H9 (cell line): ENCODE results near the gene DUS1L. TPM values are rescaled to one million over a fixed set of nuclear protein-coding genes. Genes with fewer than 3 reads are reported as not detected.

ENCODE experiments used
- DNase-seq: peaks from one replicate; pipeline ENCODE4 v3.0.0-alpha.2; 2017
- H2AFZ ChIP-seq: one replicate; pipeline ENCODE4 v1.6.1; 2013; ENCODE audit warnings: mild to moderate bottlenecking, low read length, control low read depth, moderate library complexity
- H2AK5ac ChIP-seq: 2 replicates; pipeline ENCODE4 v1.6.1; 2013; ENCODE audit warnings: low read length, control low read depth, mixed read lengths; ENCODE audit not compliant: insufficient read length
- H2BK120ac ChIP-seq: one replicate; pipeline ENCODE4 v1.6.1; 2013; ENCODE audit warnings: low read depth, mild to moderate bottlenecking, low read length, control low read depth, inconsistent platforms; ENCODE audit not compliant: poor library complexity, severe bottlenecking
- H2BK12ac ChIP-seq: 2 replicates; pipeline ENCODE4 v1.6.1; 2013; ENCODE audit warnings: low read length, control low read depth, mixed read lengths, low read depth; ENCODE audit not compliant: insufficient read length
- H2BK15ac ChIP-seq: 2 replicates; pipeline ENCODE4 v1.6.1; 2013; ENCODE audit warnings: low read depth, low read length, control low read depth
- H2BK20ac ChIP-seq: one replicate; pipeline ENCODE4 v1.6.1; 2013; ENCODE audit warnings: low read depth, mild to moderate bottlenecking, low read length, control low read depth, inconsistent platforms; ENCODE audit not compliant: poor library complexity, severe bottlenecking
- H2BK5ac ChIP-seq: 2 replicates; pipeline ENCODE4 v1.6.1; 2013; ENCODE audit warnings: low read length, control low read depth, mixed read lengths; ENCODE audit not compliant: insufficient read length
- H3K14ac ChIP-seq: 2 replicates; pipeline ENCODE4 v1.6.1; 2013; ENCODE audit warnings: low read length, control low read depth; ENCODE audit not compliant: insufficient read depth
- H3K18ac ChIP-seq: 2 replicates; pipeline ENCODE4 v1.6.1; 2013; ENCODE audit warnings: low read depth, mild to moderate bottlenecking, mixed read lengths, low read length, control low read depth; ENCODE audit not compliant: insufficient read length
- H3K23ac ChIP-seq: 2 replicates; pipeline ENCODE4 v1.6.1; 2013; ENCODE audit warnings: low read length, control low read depth, mixed read lengths, low read depth; ENCODE audit not compliant: insufficient read length
- H3K23me2 ChIP-seq: 2 replicates; pipeline ENCODE4 v1.6.1; 2013; ENCODE audit warnings: low read depth, mild to moderate bottlenecking, mixed read lengths, low read length, control low read depth; ENCODE audit not compliant: insufficient read length, poor library complexity, severe bottlenecking
- H3K27ac ChIP-seq: 2 replicates; pipeline ENCODE4 v1.5.1; 2013; ENCODE audit warnings: low read length, control low read depth, mixed read lengths, low read depth; ENCODE audit not compliant: insufficient read length
- H3K27me3 ChIP-seq: 2 replicates; pipeline ENCODE4 v1.6.1; 2013; ENCODE audit warnings: low read length, control low read depth, inconsistent platforms; ENCODE audit not compliant: insufficient read depth
- H3K4ac ChIP-seq: 2 replicates; pipeline ENCODE4 v1.6.1; 2013; ENCODE audit warnings: low read depth, mild to moderate bottlenecking, control low read depth, inconsistent platforms, low read length, moderate library complexity
- H3K4me1 ChIP-seq: 2 replicates; pipeline ENCODE4 v1.6.1; 2013; ENCODE audit warnings: low read length, control low read depth, inconsistent platforms; ENCODE audit not compliant: insufficient read depth
- H3K4me2 ChIP-seq: 2 replicates; pipeline ENCODE4 v1.6.1; 2013; ENCODE audit warnings: low read length, control low read depth, mixed read lengths; ENCODE audit not compliant: insufficient read length, insufficient read depth
- H3K56ac ChIP-seq: 2 replicates; pipeline ENCODE4 v1.6.1; 2013; ENCODE audit warnings: low read depth, mild to moderate bottlenecking, mixed read lengths, low read length, control low read depth; ENCODE audit not compliant: insufficient read length
- H3K79me1 ChIP-seq: 2 replicates; pipeline ENCODE4 v1.6.1; 2013; ENCODE audit warnings: low read depth, mild to moderate bottlenecking, moderate library complexity, low read length, control low read depth, inconsistent platforms; ENCODE audit not compliant: insufficient read depth, poor library complexity, severe bottlenecking
- H3K79me2 ChIP-seq: 2 replicates; pipeline ENCODE4 v1.6.1; 2013; ENCODE audit warnings: low read length, control low read depth, inconsistent platforms; ENCODE audit not compliant: insufficient read depth
- H3K9ac ChIP-seq: 2 replicates; pipeline ENCODE4 v1.6.1; 2013; ENCODE audit warnings: low read length, control low read depth, mixed read lengths; ENCODE audit not compliant: insufficient read length; ENCODE audit errors: extremely low read depth
- H3K9me3 ChIP-seq: one replicate; pipeline ENCODE4 v1.6.1; 2013; ENCODE audit warnings: low read depth, low read length, inconsistent platforms; ENCODE audit not compliant: control insufficient read depth
- H3T11ph ChIP-seq: one replicate; pipeline ENCODE4 v1.6.1; 2013; ENCODE audit warnings: mild to moderate bottlenecking, low read length, control low read depth, inconsistent platforms
- H4K20me1 ChIP-seq: one replicate; pipeline ENCODE4 v1.6.1; 2013; ENCODE audit not compliant: control insufficient read depth, insufficient read length, insufficient read depth
- H4K5ac ChIP-seq: 2 replicates; pipeline ENCODE4 v1.6.1; 2013; ENCODE audit warnings: low read depth, mild to moderate bottlenecking, mixed read lengths, low read length, control low read depth; ENCODE audit not compliant: insufficient read length
- H4K8ac ChIP-seq: replicated peaks from 2 replicates; pipeline ENCODE4 v1.6.1; 2013; ENCODE audit warnings: low read length, control low read depth, mixed read lengths, low read depth; ENCODE audit not compliant: insufficient read length
- H4K91ac ChIP-seq: 2 replicates; pipeline ENCODE4 v1.6.1; 2013; ENCODE audit warnings: low read depth, mild to moderate bottlenecking, moderate library complexity, mixed read lengths, low read length, control low read depth; ENCODE audit not compliant: insufficient read length
- H3K27ac Mint-ChIP-seq, 3 experiments: 2 replicates in 2 of 3; 3 replicates in 1 of 3; pipeline ENCODE4 v1.8.0; 2020 to 2021; ENCODE audit warnings: mixed read lengths in 3 of 3, mild to moderate bottlenecking in 1 of 3, moderate library complexity in 1 of 3
- H3K27me3 Mint-ChIP-seq: 2 replicates; pipeline ENCODE4 v1.8.0; 2021; ENCODE audit warnings: low read depth, mild to moderate bottlenecking, moderate library complexity, mixed read lengths
- H3K36me3 Mint-ChIP-seq, 3 experiments: 2 replicates in 2 of 3; 3 replicates in 1 of 3; pipeline ENCODE4 v1.8.0; 2020 to 2021; ENCODE audit warnings: low read depth in 3 of 3, mixed read lengths in 3 of 3; ENCODE audit not compliant: insufficient read depth in 1 of 3
- H3K4me1 Mint-ChIP-seq, 2 experiments: 2 replicates each; pipeline ENCODE4 v1.8.0; 2020; ENCODE audit warnings: mixed read lengths in 2 of 2
- H3K4me3 Mint-ChIP-seq, 2 experiments: 2 replicates in 1 of 2; 3 replicates in 1 of 2; pipeline ENCODE4 v1.8.0; 2020 to 2021; ENCODE audit warnings: mild to moderate bottlenecking in 2 of 2, mixed read lengths in 2 of 2, moderate library complexity in 1 of 2
- H3K9me3 Mint-ChIP-seq, 2 experiments: 2 replicates in 1 of 2; 3 replicates in 1 of 2; pipeline ENCODE4 v1.8.0; 2020; ENCODE audit warnings: mild to moderate bottlenecking in 2 of 2, mixed read lengths in 2 of 2, moderate library complexity in 1 of 2
- CTCF ChIP-seq: fragments of 200-600 bp; sonication (generic); conservative IDR thresholded peaks from 3 replicates; pipeline ENCODE4 v1.8.0; 2021; ENCODE audit warnings: antibody characterized with exemption, mild to moderate bottlenecking
- WGBS: extraction: QIAGEN DNeasy Blood & Tissue Kit; methylation state at CpG from one replicate; pipeline ENCODE4 v1.1.7; 2013; ENCODE audit warnings: missing lambda C conversion rate, low lambda C conversion rate, mixed read lengths; ENCODE audit not compliant: insufficient read length; ENCODE audit errors: extremely low coverage; 5-methylcytosine and 5-hydroxymethylcytosine counted together
- total RNA-seq: library from RNA; stranded (reverse); gene quantifications from 2 replicates; pipeline ENCODE4 v1.2.1, GENCODE V29; 2021

DUS1L gene
- total RNA-seq, 1 experiment from 2014 or later: 103 TPM

GRCh38 chr17:82012640-82013295 lies 52.8 kb downstream of the DUS1L start:
- no peak overlapping the region for H2AFZ ChIP-seq
- H3K23ac ChIP-seq: no peak overlapping the region
- H3T11ph ChIP-seq: no peak overlapping the region
- no peak overlapping the region for H3K27ac ChIP-seq
- H3K79me1 ChIP-seq: no peaks in the 10 kb centered on the region
- H3K9me3 ChIP-seq: no peaks in the 10 kb centered on the region
- no peaks in the 10 kb centered on the region for H3K27me3 ChIP-seq
- no peak overlapping the region for H3K4ac ChIP-seq
- H2BK15ac ChIP-seq: no peak overlapping the region
- no peak overlapping the region for H3K56ac ChIP-seq
- no peak overlapping the region for H3K4me2 ChIP-seq
- no peak overlapping the region for H3K18ac ChIP-seq
- H4K91ac ChIP-seq: no peak overlapping the region
- H3K79me2 ChIP-seq: no peaks in the 10 kb centered on the region
- H2BK12ac ChIP-seq: no peak overlapping the region
- no peak overlapping the region for H4K8ac ChIP-seq
- H2BK120ac ChIP-seq: no peak overlapping the region
- H2BK20ac ChIP-seq: no peak overlapping the region
- DNase-seq: no peak
- Mint-ChIP-seq H3K27ac (no peak overlapping the region; a peak in 1 of 7 replicates), H3K4me1 (0 out of 4 replicates have a peak, but pooled peaks cover 0 to 2% of the 10 kb centered on the region in 2 experiments), H3K9me3 (no peaks in the 10 kb centered on the region), H3K4me3 (no peak overlapping the region), H3K36me3 (no peaks in the 10 kb centered on the region), H3K27me3 (no peaks in the 10 kb centered on the region; the same call in 1 of the 2 replicates)
- no peak overlapping the region; the same call in 1 of the 2 replicates for H3K14ac ChIP-seq
- no peaks in the 10 kb centered on the region for H4K20me1 ChIP-seq
- no CpG with 5 or more reads among the region's 19 CpGs for WGBS
- H4K5ac ChIP-seq: no peak overlapping the region
- no peaks in the 10 kb centered on the region for H3K4me1 ChIP-seq
- no peaks in the 10 kb centered on the region for H3K23me2 ChIP-seq
- H2BK5ac ChIP-seq: no peak overlapping the region
- no peak for TF ChIP-seq CTCF
- H3K9ac ChIP-seq: no peak overlapping the region
- H2AK5ac ChIP-seq: no peak overlapping the region
